Loucy (cell line): ENCODE results near the gene SLCO4C1.

Experiments
- H2AFZ ChIP-seq: fragments of 200-600 bp; sonication (generic); 2 replicates; pipeline ENCODE4 v1.6.0; 2016; ENCODE audit warnings: antibody characterized with exemption, mild to moderate bottlenecking, low read length, moderate library complexity
- H3F3A ChIP-seq: fragments of 200-600 bp; 2 replicates; pipeline ENCODE4 v1.6.0; 2016; ENCODE audit warnings: antibody characterized with exemption, low read depth, mild to moderate bottlenecking
- H3K27me3 ChIP-seq: fragments of 200-600 bp; sonication (generic); 2 replicates; pipeline ENCODE4 v1.6.1; 2014; ENCODE audit warnings: low read length, mild to moderate bottlenecking; ENCODE audit not compliant: insufficient read depth, poor library complexity, severe bottlenecking
- H3K36me3 ChIP-seq: fragments of 200-600 bp; sonication (generic); 2 replicates; pipeline ENCODE4 v1.6.1; 2016; ENCODE audit warnings: low read length; ENCODE audit not compliant: insufficient read depth
- H3K4me1 ChIP-seq: fragments of 200-600 bp; sonication (generic); 2 replicates; pipeline ENCODE4 v1.5.1; 2014; ENCODE audit warnings: low read length, mild to moderate bottlenecking; ENCODE audit not compliant: insufficient read depth, poor library complexity, severe bottlenecking
- H3K4me2 ChIP-seq: fragments of 200-600 bp; sonication (generic); 2 replicates; pipeline ENCODE4 v1.6.0; 2014; ENCODE audit warnings: antibody characterized with exemption, low read length, low read depth, mild to moderate bottlenecking; ENCODE audit not compliant: poor library complexity, severe bottlenecking
- H3K4me3 ChIP-seq: fragments of 200-600 bp; sonication (generic); 2 replicates; pipeline ENCODE4 v1.5.1; 2014; ENCODE audit warnings: low read length, mild to moderate bottlenecking, mixed read lengths; ENCODE audit not compliant: poor library complexity, severe bottlenecking
- H3K79me2 ChIP-seq: fragments of 200-600 bp; sonication (generic); 2 replicates; pipeline ENCODE4 v1.6.1; 2014; ENCODE audit warnings: low read length; ENCODE audit not compliant: insufficient read depth
- H3K9ac ChIP-seq: fragments of 200-600 bp; sonication (generic); 2 replicates; pipeline ENCODE4 v1.6.0; 2014; ENCODE audit warnings: mild to moderate bottlenecking, low read depth, low read length, moderate library complexity; ENCODE audit not compliant: poor library complexity, severe bottlenecking
- H3K9me2 ChIP-seq: fragments of 200-600 bp; sonication (generic); replicated peaks from 2 replicates; pipeline ENCODE4 v1.6.1; 2016; ENCODE audit warnings: low read depth, low read length, mixed read lengths
- H3K9me3 ChIP-seq: fragments of 200-600 bp; sonication (generic); 2 replicates; pipeline ENCODE4 v1.6.1; 2014; ENCODE audit warnings: mild to moderate bottlenecking, antibody characterized with exemption, low read length, low read depth; ENCODE audit not compliant: insufficient read depth
- H4K20me1 ChIP-seq: fragments of 200-600 bp; sonication (generic); 2 replicates; pipeline ENCODE4 v1.6.0; 2014; ENCODE audit warnings: antibody characterized with exemption, low read length, mild to moderate bottlenecking; ENCODE audit not compliant: insufficient read depth, poor library complexity, severe bottlenecking
- EZH2phosphoT487 ChIP-seq: fragments of 200-600 bp; IDR thresholded peaks from 2 replicates; pipeline ENCODE4 v1.6.1; 2018; ENCODE audit warnings: antibody characterized with exemption, mild to moderate bottlenecking, moderate library complexity, borderline replicate concordance
- TF ChIP-seq, protein P1 (sequence below): fragments of 200-600 bp; sonication (generic); conservative IDR thresholded peaks from 2 replicates; pipeline ENCODE4 v1.5.1; 2014; ENCODE audit warnings: mild to moderate bottlenecking, antibody characterized with exemption, low read length

SLCO4C1 gene

GRCh38 chr5:102221949-102222348, 74.1 kb downstream of the SLCO4C1 start:
- Histone ChIP-seq H3K4me2 (no peak overlapping the region), H3K9me2 (no peaks in the 10 kb centered on the region)

DNA sequence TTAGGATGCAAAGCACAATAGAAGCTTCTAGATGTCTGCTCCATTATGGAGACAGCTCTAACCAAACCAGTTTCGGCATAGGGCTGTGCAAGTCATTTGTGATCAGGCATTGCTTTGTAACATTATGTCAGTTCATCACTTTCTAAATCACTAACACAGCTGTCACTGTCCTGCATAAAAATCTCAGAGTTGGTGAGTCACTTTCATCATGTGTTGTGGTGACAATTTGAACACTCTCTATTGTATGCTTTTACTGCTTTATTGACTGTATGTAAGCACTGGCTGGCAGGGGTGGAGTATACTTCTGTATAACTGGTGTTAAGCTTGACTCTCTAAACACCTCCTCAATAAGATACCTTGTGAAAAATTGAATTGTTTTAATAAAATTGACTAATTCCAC, 77.9 kb downstream of the SLCO4C1 start:
- no peak overlapping the region for H3K4me3 ChIP-seq
- H3K27me3 ChIP-seq, result no peaks in the 10 kb centered on the region
- TF ChIP-seq, protein P1, sequence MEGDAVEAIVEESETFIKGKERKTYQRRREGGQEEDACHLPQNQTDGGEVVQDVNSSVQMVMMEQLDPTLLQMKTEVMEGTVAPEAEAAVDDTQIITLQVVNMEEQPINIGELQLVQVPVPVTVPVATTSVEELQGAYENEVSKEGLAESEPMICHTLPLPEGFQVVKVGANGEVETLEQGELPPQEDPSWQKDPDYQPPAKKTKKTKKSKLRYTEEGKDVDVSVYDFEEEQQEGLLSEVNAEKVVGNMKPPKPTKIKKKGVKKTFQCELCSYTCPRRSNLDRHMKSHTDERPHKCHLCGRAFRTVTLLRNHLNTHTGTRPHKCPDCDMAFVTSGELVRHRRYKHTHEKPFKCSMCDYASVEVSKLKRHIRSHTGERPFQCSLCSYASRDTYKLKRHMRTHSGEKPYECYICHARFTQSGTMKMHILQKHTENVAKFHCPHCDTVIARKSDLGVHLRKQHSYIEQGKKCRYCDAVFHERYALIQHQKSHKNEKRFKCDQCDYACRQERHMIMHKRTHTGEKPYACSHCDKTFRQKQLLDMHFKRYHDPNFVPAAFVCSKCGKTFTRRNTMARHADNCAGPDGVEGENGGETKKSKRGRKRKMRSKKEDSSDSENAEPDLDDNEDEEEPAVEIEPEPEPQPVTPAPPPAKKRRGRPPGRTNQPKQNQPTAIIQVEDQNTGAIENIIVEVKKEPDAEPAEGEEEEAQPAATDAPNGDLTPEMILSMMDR, result no peak
- no peak for TF ChIP-seq EZH2phosphoT487
- no peaks in the 10 kb centered on the region; the same call in 1 of the 2 replicates for H3K9me3 ChIP-seq
- no peaks in the 10 kb centered on the region for H3K79me2 ChIP-seq
- H3K36me3 ChIP-seq, result no peaks in the 10 kb centered on the region
- no peak overlapping the region for H3K9ac ChIP-seq
- no peaks in the 10 kb centered on the region for H3K9me2 ChIP-seq
- no peaks in the 10 kb centered on the region for H3F3A ChIP-seq
- H2AFZ ChIP-seq, result no peak overlapping the region
- no peaks in the 10 kb centered on the region for H4K20me1 ChIP-seq
- no peaks in the 10 kb centered on the region for H3K4me1 ChIP-seq
- H3K4me2 ChIP-seq, result no peak overlapping the region

More at GRCh38 chr5:102221949-102222348, 74.1 kb downstream of the SLCO4C1 start:
- H3K27me3 ChIP-seq, result no peaks in the 10 kb centered on the region
- H3F3A ChIP-seq, result no peaks in the 10 kb centered on the region
- no peaks in the 10 kb centered on the region for H3K36me3 ChIP-seq
- H3K9ac ChIP-seq, result no peak overlapping the region
- TF ChIP-seq EZH2phosphoT487, result no peak
- TF ChIP-seq, protein P1, result no peak
- H2AFZ ChIP-seq, result no peak overlapping the region
- H3K4me3 ChIP-seq, result no peak overlapping the region
- no peaks in the 10 kb centered on the region; the same call in 1 of the 2 replicates for H3K9me3 ChIP-seq
- H3K4me1 ChIP-seq, result no peaks in the 10 kb centered on the region
- H3K79me2 ChIP-seq, result no peaks in the 10 kb centered on the region
- no peaks in the 10 kb centered on the region for H4K20me1 ChIP-seq

DNA sequence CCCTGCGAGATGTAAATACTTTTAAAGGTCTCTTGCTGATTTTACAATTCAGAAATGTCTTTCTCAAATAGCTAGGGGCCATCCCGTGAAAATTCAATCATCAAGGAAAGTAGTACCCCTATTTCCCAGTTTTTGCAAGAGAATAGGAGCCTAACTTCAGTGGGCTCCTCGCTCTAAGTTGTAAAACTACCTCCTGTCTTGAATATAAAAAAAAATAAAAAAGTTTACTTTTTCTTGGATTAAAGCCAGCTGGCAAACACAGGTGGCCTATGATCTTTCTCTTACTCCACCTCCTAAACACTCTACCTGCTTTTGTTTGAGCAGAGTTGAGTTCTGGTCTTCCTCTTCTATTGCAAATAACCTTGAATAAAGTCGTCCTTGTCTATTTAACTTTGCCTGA, 79.4 kb downstream of the SLCO4C1 start:
- Histone ChIP-seq H3F3A (no peaks in the 10 kb centered on the region), H3K79me2 (no peaks in the 10 kb centered on the region), H3K4me1 (no peaks in the 10 kb centered on the region), H3K36me3 (no peaks in the 10 kb centered on the region), H3K27me3 (no peaks in the 10 kb centered on the region), H3K4me3 (no peak overlapping the region), H3K9me2 (no peaks in the 10 kb centered on the region), H3K4me2 (no peak overlapping the region), H3K9ac (no peak overlapping the region), H2AFZ (no peak overlapping the region), H3K9me3 (no peaks in the 10 kb centered on the region), H4K20me1 (no peaks in the 10 kb centered on the region)
- TF ChIP-seq, protein P1, result no peak
- TF ChIP-seq EZH2phosphoT487, result no peak
